Keratinocyte (primary cell): ENCODE measurements around the gene USP37.

Source experiments
- EZH2 ChIP-seq: IDR thresholded peaks from one replicate; pipeline ENCODE4 v1.6.1; 2012; ENCODE audit warnings: inconsistent platforms, mild to moderate bottlenecking, low read length, moderate library complexity
- TF ChIP-seq, protein P1 (sequence below), 3 experiments: IDR thresholded peaks in 1 of 3; conservative IDR thresholded peaks in 1 of 3; optimal IDR thresholded peaks in 1 of 3; 2 replicates in 2 of 3; 3 replicates in 1 of 3; pipeline versions ENCODE3 to v1.5.1; 2011; ENCODE audit warnings: low read length in 3 of 3, mild to moderate bottlenecking in 3 of 3, moderate library complexity in 2 of 3, control low read depth in 1 of 3, inconsistent platforms in 1 of 3; ENCODE audit not compliant: insufficient read depth in 2 of 3; ENCODE audit errors: extremely low read depth in 1 of 3

DNA sequence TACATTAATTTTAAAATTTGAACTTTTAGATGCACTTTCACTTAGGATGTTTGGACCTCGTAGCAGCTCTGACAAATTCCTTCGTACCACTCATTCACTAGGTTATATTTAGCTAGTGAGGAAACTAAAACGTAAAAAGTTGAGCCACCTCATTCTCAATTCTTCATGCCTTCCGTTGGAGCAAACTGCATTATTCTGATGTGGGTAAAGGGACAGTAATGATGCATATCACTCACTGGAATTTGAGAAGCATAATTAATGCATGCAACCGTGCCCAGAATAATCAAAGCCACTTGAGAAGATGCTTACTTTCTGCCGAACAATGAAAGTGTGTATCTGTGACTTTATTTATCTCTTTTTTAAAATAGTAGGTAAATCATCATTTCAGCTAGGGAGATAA lies 2.7 kb upstream of the USP37 start:
- TF ChIP-seq, protein P1, sequence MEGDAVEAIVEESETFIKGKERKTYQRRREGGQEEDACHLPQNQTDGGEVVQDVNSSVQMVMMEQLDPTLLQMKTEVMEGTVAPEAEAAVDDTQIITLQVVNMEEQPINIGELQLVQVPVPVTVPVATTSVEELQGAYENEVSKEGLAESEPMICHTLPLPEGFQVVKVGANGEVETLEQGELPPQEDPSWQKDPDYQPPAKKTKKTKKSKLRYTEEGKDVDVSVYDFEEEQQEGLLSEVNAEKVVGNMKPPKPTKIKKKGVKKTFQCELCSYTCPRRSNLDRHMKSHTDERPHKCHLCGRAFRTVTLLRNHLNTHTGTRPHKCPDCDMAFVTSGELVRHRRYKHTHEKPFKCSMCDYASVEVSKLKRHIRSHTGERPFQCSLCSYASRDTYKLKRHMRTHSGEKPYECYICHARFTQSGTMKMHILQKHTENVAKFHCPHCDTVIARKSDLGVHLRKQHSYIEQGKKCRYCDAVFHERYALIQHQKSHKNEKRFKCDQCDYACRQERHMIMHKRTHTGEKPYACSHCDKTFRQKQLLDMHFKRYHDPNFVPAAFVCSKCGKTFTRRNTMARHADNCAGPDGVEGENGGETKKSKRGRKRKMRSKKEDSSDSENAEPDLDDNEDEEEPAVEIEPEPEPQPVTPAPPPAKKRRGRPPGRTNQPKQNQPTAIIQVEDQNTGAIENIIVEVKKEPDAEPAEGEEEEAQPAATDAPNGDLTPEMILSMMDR (optimal IDR thresholded peaks at IDR 0.05 in 1 of 3, IDR thresholded peaks at IDR 0.05 in 1 of 3, conservative IDR thresholded peaks at IDR 0.05 in 1 of 3; ENCODE audit: extremely low read depth in 1 of 3, insufficient read depth in 2 of 3, low read length in 3 of 3), result no peak
- no peak for TF ChIP-seq EZH2
